ENCODE results near the gene GTF2F2. TPM values are rescaled to one million over a fixed set of nuclear protein-coding genes. Genes with fewer than 3 reads are reported as not detected.

GTF2F2 gene
- total and polyA plus RNA-seq, 7 donors: 18.5 to 32.7 (median 28.5) TPM

GRCh38 chr13:45156565-45157361 lies 36.5 kb downstream of the GTF2F2 start:
- no peaks in the 10 kb centered on the region for H3K27me3 ChIP-seq
- no peak for TF ChIP-seq EP300 (IDR thresholded peaks at IDR 0.05)
- TF ChIP-seq POLR2A (IDR thresholded peaks at IDR 0.05): no peak
- no peak for TF ChIP-seq POLR2AphosphoS5 (IDR thresholded peaks at IDR 0.05)
- no peak for TF ChIP-seq CTCF (IDR thresholded peaks at IDR 0.05)
- H3K36me3 ChIP-seq: peaks cover 0 to 8% (median 0%) of the 10 kb centered on the region in 4 donors
- WGBS, 2 donors: 89 to 95% methylated on average over 7 of the region's 7 CpGs
- no peaks in the 10 kb centered on the region for H3K9me3 ChIP-seq
- peaks cover 0 to 9% (median 3%) of the 10 kb centered on the region in 4 donors for H3K4me1 ChIP-seq
- intact Hi-C loops (cut with DNase I): no loop called here
- no peak overlapping the region for H3K4me3 ChIP-seq
- DNase-seq: no peak
- no peak overlapping the region for H3K27ac ChIP-seq

GRCh38 chr13:45162194-45162593 lies 41.9 kb downstream of the GTF2F2 start:
- H3K36me3 ChIP-seq: no peaks in the 10 kb centered on the region
- WGBS, 2 donors: 64 to 80% methylated on average over 1 of the region's 1 CpG
- H3K9me3 ChIP-seq: no peaks in the 10 kb centered on the region
- intact Hi-C loops (cut with DNase I): no loop called here
- no peak overlapping the region for H3K4me3 ChIP-seq
- H3K4me1 ChIP-seq: peaks cover 0 to 27% (median 21%) of the 10 kb centered on the region in 4 donors
- DNase-seq: no peak
- H3K27ac ChIP-seq: peak overlapping the region in 3 of 4 donors; percentile 68 to 77 (median 72)
- no peaks in the 10 kb centered on the region for H3K27me3 ChIP-seq
- no peak for TF ChIP-seq EP300 (IDR thresholded peaks at IDR 0.05)
- TF ChIP-seq POLR2AphosphoS5 (IDR thresholded peaks at IDR 0.05): peak in 2 of 4 donors; percentile 17 to 28
- TF ChIP-seq POLR2A (IDR thresholded peaks at IDR 0.05): no peak
- no peak for TF ChIP-seq CTCF (IDR thresholded peaks at IDR 0.05)

GRCh38 chr13:45162821-45163220 lies 42.5 kb downstream of the GTF2F2 start:
- Histone ChIP-seq H3K4me1 (peaks cover 0 to 28% (median 21%) of the 10 kb centered on the region in 4 donors), H3K36me3 (no peaks in the 10 kb centered on the region), H3K4me3 (no peak overlapping the region), H3K27ac (peak overlapping the region in 3 of 4 donors; percentile 68 to 77 (median 72)), H3K27me3 (no peaks in the 10 kb centered on the region), H3K9me3 (no peaks in the 10 kb centered on the region)
- intact Hi-C loops (cut with DNase I): no loop called here
- no peak for DNase-seq
- WGBS, 2 donors: 11 to 65% methylated on average over 1 of the region's 1 CpG
- TF ChIP-seq POLR2AphosphoS5 (IDR thresholded peaks at IDR 0.05): no peak
- TF ChIP-seq POLR2A (IDR thresholded peaks at IDR 0.05): no peak
- TF ChIP-seq EP300 (IDR thresholded peaks at IDR 0.05): no peak
- TF ChIP-seq CTCF (IDR thresholded peaks at IDR 0.05): no peak

- WGBS, 2 donors: 81 to 82% methylated on average over 3 of the region's 3 CpGs
These were observed 46.5 kb downstream of the GTF2F2 start for GRCh38 chr13:45166858-45167257.

GRCh38 chr13:45167611-45168554 lies 47.6 kb downstream of the GTF2F2 start:
- WGBS, 2 donors: 60 to 80% methylated on average over 12 of the region's 12 CpGs
- no peaks in the 10 kb centered on the region for H3K27me3 ChIP-seq
- peaks cover 0 to 15% (median 10%) of the 10 kb centered on the region in 4 donors for H3K4me1 ChIP-seq
- peak overlapping the region in 2 of 4 donors; percentile 17 to 29 for H3K27ac ChIP-seq
- no peak for TF ChIP-seq CTCF (IDR thresholded peaks at IDR 0.05)
- TF ChIP-seq POLR2AphosphoS5 (IDR thresholded peaks at IDR 0.05): no peak
- no peak for TF ChIP-seq POLR2A (IDR thresholded peaks at IDR 0.05)
- TF ChIP-seq EP300 (IDR thresholded peaks at IDR 0.05): no peak
- no peaks in the 10 kb centered on the region for H3K36me3 ChIP-seq
- H3K9me3 ChIP-seq: no peaks in the 10 kb centered on the region
- intact Hi-C loops (cut with DNase I): no loop called here
- DNase-seq: no peak
- H3K4me3 ChIP-seq: no peak overlapping the region

More at GRCh38 chr13:45166858-45167257, 46.5 kb downstream of the GTF2F2 start:
- Histone ChIP-seq H3K4me3 (no peak overlapping the region), H3K27me3 (no peaks in the 10 kb centered on the region), H3K4me1 (peaks cover 0 to 25% (median 20%) of the 10 kb centered on the region in 4 donors), H3K36me3 (no peaks in the 10 kb centered on the region), H3K9me3 (no peaks in the 10 kb centered on the region), H3K27ac (no peak overlapping the region)
- intact Hi-C loops (cut with DNase I): no loop called here
- no peak for DNase-seq
- TF ChIP-seq POLR2A (IDR thresholded peaks at IDR 0.05): no peak
